Measurements from ENCODE around the gene RMC1. TPM values are rescaled to one million over a fixed set of nuclear protein-coding genes. Genes with fewer than 3 reads are reported as not detected.

The RMC1 gene
- total RNA-seq (2022; extraction: Qiagen RNA extraction) = 15.3 to 17.1 TPM (median 16.8 TPM) in 5 replicates

DNA sequence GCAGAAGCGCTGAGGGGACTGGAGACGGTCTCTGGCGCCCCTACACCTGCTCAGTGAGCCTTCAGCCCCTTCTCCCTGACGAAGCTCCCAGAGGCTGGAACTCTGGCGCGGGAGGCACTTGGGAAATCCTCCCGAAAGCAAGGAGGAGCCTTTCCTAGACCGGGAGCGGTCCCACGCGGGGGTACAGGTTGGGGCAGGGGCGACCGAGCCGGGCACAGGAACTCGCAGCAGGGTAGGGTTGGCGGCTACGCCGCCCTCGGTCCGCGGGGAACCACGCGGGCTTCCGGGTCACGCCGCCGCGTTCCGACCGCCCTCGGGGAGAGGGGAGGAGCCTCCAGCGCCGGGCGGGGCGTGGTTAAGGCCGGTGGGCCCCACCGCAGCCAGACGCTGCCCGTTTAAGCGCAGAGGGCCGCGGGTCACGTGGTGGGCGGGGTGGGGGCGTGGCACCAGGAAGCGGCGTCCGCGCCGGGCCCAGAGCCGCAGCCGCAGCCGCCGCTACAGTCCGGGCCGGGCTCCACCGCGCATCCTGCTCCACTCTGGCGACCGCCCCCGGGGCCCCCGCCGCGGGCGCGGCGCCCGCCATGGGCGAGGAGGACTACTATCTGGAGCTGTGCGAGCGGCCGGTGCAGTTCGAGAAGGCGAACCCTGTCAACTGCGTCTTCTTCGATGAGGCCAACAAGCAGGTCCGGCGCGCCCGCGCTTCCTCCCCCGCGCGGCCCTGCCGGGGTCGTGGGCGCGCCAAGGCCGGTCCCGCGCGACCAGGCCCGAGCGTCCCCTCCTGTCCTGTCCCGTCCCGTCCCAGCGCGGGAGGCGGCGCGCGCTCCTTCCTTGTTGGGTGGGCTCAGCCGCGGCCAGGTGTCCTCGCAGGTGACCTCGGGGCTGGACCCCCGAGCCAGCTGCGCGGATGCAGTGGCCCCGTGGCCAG, at the start of gene RMC1:
TSS of gene RMC1 (plus strand) at position 474 of the 925 bp plus-strand sequence. CDS start at position 582, 108 bp downstream.

Other genes starting within 250 kb of the RMC1 start
- 26.0 to 46.8 TPM (median 29.0 TPM) in 5 replicates for gene RIOK3, start 50.2 kb upstream of the RMC1 start, total RNA-seq (2022; extraction: Qiagen RNA extraction)
- gene NPC1, start 83.0 kb downstream of the RMC1 start, total RNA-seq (2022; extraction: Qiagen RNA extraction) = 93.4 to 146 TPM (median 114 TPM) in 5 replicates
- gene ANKRD29, start 159.4 kb downstream of the RMC1 start, total RNA-seq (2022; extraction: Qiagen RNA extraction) = 12.4 to 18.9 TPM (median 18.0 TPM) in 5 replicates
- 52.1 to 67.0 TPM (median 61.8 TPM) in 5 replicates for gene LAMA3, start 185.9 kb downstream of the RMC1 start, total RNA-seq (2022; extraction: Qiagen RNA extraction)

Measured in A549 treated with Hydrocortisone at 1 μM for 4 hours (cell line).